WTC11 (cell line): ENCODE data around the gene MRPL11. TPM values are rescaled to one million over a fixed set of nuclear protein-coding genes. Genes with fewer than 3 reads are reported as not detected.

Experiments
- ATAC-seq: fragments of 200-7000 bp; cut with Tn5 transposase; 2 replicates; pipeline ENCODE4 v1.10.0; 2021; ENCODE audit warnings: mild to moderate bottlenecking, moderate library complexity
- CTCF ChIA-PET: fragments of 300-600 bp; sonication (Branson Sonifier 250); formaldehyde crosslinking; loops from one replicate; lab custom pipeline; 2021; ENCODE audit warnings: antibody characterized with exemption; lab: Charles Lee
- POLR2A ChIA-PET: fragments of 350-600 bp; sonication (Branson Sonifier 250); formaldehyde crosslinking; loops from one replicate; lab custom pipeline; 2021; ENCODE audit warnings: antibody characterized with exemption; lab: Charles Lee
- DNase-seq: peaks from one replicate; pipeline ENCODE4 v3.0.0; 2021; ENCODE audit warnings: low spot score
- H3K27ac Mint-ChIP-seq: 2 replicates; pipeline ENCODE4 v1.8.0; 2021; ENCODE audit warnings: mixed read lengths
- H3K27me3 Mint-ChIP-seq: 2 replicates; pipeline ENCODE4 v1.8.0; 2021; ENCODE audit warnings: low read depth, mild to moderate bottlenecking, moderate library complexity, mixed read lengths
- H3K36me3 Mint-ChIP-seq: 2 replicates; pipeline ENCODE4 v1.8.0; 2021; ENCODE audit warnings: mixed read lengths
- H3K4me1 Mint-ChIP-seq: 2 replicates; pipeline ENCODE4 v1.8.0; 2022; ENCODE audit warnings: mixed read lengths
- H3K4me3 Mint-ChIP-seq: 2 replicates; pipeline ENCODE4 v1.8.0; 2021; ENCODE audit warnings: mild to moderate bottlenecking, moderate library complexity, mixed read lengths
- H3K9me3 Mint-ChIP-seq: 2 replicates; pipeline ENCODE4 v1.8.0; 2021; ENCODE audit warnings: mixed read lengths
- CREB1 ChIP-seq: sonication (generic); formaldehyde crosslinking; IDR thresholded peaks from 2 replicates; pipeline ENCODE4 v1.8.0; 2023; ENCODE audit warnings: mild to moderate bottlenecking, missing genetic modification reagents
- ESRRA ChIP-seq: sonication (generic); formaldehyde crosslinking; IDR thresholded peaks from 2 replicates; pipeline ENCODE4 v1.8.1; 2022; ENCODE audit warnings: mild to moderate bottlenecking, missing genetic modification reagents, borderline replicate concordance
- GABPB1 ChIP-seq: sonication (generic); formaldehyde crosslinking; IDR thresholded peaks from 2 replicates; pipeline ENCODE4 v1.8.1; 2023; ENCODE audit warnings: mild to moderate bottlenecking, missing genetic modification reagents
- SMAD4 ChIP-seq: sonication (generic); formaldehyde crosslinking; IDR thresholded peaks from 2 replicates; pipeline ENCODE4 v1.8.0; 2022; ENCODE audit warnings: mild to moderate bottlenecking, missing genetic modification reagents
- SP1 ChIP-seq: sonication (generic); formaldehyde crosslinking; conservative IDR thresholded peaks from 2 replicates; pipeline ENCODE4 v1.8.1; 2022; ENCODE audit warnings: missing genetic modification reagents
- TEAD1 ChIP-seq: sonication (generic); formaldehyde crosslinking; IDR thresholded peaks from 2 replicates; pipeline ENCODE4 v1.8.0; 2022; ENCODE audit warnings: mild to moderate bottlenecking, missing genetic modification reagents
- ZNF232 ChIP-seq: sonication (generic); formaldehyde crosslinking; IDR thresholded peaks from 2 replicates; pipeline ENCODE4 v1.8.0; 2022; ENCODE audit warnings: mild to moderate bottlenecking, missing genetic modification reagents
- ZNF671 ChIP-seq: fragments of 250-450 bp; sonication (Bioruptor Pico); IDR thresholded peaks from 2 replicates; pipeline ENCODE4 v1.8.0; 2021; ENCODE audit warnings: mild to moderate bottlenecking
- total RNA-seq: library from RNA; stranded (reverse); gene quantifications from 3 replicates; pipeline ENCODE4 v1.2.3, GENCODE V29; 2021
- TF ChIP-seq, protein P1 (sequence below): sonication (generic); formaldehyde crosslinking; IDR thresholded peaks from 2 replicates; pipeline ENCODE4 v1.8.0; 2022; ENCODE audit warnings: mild to moderate bottlenecking, missing genetic modification reagents
- TF ChIP-seq, protein P2 (sequence below): sonication (generic); formaldehyde crosslinking; IDR thresholded peaks from 2 replicates; pipeline ENCODE4 v1.8.1; 2023; ENCODE audit warnings: mild to moderate bottlenecking, missing genetic modification reagents, borderline replicate concordance
- TF ChIP-seq, protein P3 (sequence below): sonication (generic); formaldehyde crosslinking; IDR thresholded peaks from 2 replicates; pipeline ENCODE4 v1.8.1; 2022; ENCODE audit warnings: low read depth, missing genetic modification reagents, borderline replicate concordance
- TF ChIP-seq, protein P4 (sequence below): fragments of 200-600 bp; IDR thresholded peaks from 2 replicates; pipeline ENCODE4 v1.8.0; 2022; ENCODE audit warnings: antibody characterized with exemption
- TF ChIP-seq, protein P5 (sequence below): fragments of 250-450 bp; sonication (Bioruptor Pico); IDR thresholded peaks from 2 replicates; pipeline ENCODE4 v1.9.0; 2021; ENCODE audit warnings: mild to moderate bottlenecking, borderline replicate concordance
- TF ChIP-seq, protein P6 (sequence below): fragments of 250-450 bp; sonication (Bioruptor Pico); conservative IDR thresholded peaks from 2 replicates; pipeline ENCODE4 v1.9.0; 2021; ENCODE audit warnings: mild to moderate bottlenecking

MRPL11 gene
- total RNA-seq, 1 experiment from 2014 or later = 137 TPM

DNA sequence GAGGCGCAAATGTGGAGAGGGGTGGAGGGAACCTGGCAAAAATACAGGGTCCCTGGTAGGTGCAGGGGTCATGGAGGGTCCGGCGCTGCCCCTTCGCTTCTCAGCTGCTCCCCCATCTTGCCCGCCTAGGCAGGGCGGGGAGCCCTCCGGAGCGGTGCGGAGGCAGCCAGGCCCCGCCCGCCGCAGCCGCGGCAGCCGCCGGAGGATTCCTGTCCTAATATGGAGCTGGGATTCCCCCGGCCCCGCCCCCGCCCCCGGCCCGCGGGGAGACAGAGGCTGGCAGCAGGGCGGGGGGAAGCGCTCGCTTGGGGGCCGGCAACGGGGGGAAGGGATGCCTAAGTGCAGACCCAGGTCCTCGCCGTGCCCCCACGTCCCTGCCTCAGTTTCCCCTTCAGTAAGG lies 18.8 kb downstream of the MRPL11 start:
- ATAC-seq (peak; percentile 61), DNase-seq (peak; percentile 82)
- peak; percentile 39 for TF ChIP-seq SP1
- TF ChIP-seq, protein P1, sequence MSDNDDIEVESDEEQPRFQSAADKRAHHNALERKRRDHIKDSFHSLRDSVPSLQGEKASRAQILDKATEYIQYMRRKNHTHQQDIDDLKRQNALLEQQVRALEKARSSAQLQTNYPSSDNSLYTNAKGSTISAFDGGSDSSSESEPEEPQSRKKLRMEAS = no peak
- Mint-ChIP-seq H3K9me3 (no peaks in the 10 kb centered on the region), H3K36me3 (no peaks in the 10 kb centered on the region), H3K4me3 (peak overlapping the region; percentile 68), H3K27me3 (peaks cover 68% of the 10 kb centered on the region), H3K27ac (no peak overlapping the region), H3K4me1 (peaks cover 34% of the 10 kb centered on the region)
- ChIA-PET CTCF (interaction anchor here (0.6 to 5.2 kb wide), 14 partner anchors 8 to 258 kb away, joined by 3 to 56 read pairs (median 5); partner anchors contain the start of genes DPP3, MRPL11, PELI3 and RBM4B), POLR2A (interaction anchor here (1.0 kb wide), 1 partner anchor 11 kb away, joined by 3 read pairs; no protein-coding TSS in a partner anchor)

DNA sequence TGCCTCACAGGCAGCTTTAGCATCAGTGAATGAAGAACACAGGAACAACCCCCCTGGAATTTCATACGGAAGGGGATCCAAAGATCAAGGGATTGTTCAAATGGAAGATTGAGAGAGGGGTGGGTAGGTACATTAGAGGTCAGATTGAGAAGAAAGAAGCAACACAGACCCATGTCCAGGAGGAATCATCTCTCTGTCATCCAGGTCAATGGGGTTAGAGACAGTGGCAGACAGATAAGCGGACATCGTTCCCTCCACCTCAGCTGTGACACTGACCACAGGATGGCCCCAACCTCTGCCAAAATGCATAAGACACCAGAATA lies 19.7 kb downstream of the MRPL11 start:
- peaks cover 59% of the 10 kb centered on the region for H3K27me3 Mint-ChIP-seq
- H3K4me3 Mint-ChIP-seq = peak overlapping the region; percentile 26; the same call in 1 of the 2 replicates
- no peak overlapping the region for H3K27ac Mint-ChIP-seq
- no peak for DNase-seq
- H3K36me3 Mint-ChIP-seq = no peaks in the 10 kb centered on the region
- ATAC-seq = no peak
- CTCF ChIA-PET = interaction anchor here (0.6 to 5.2 kb wide), 8 partner anchors 10 to 259 kb away, joined by 5 to 56 read pairs (median 25); partner anchors contain the start of genes DPP3, MRPL11 and RBM4B
- H3K4me1 Mint-ChIP-seq = peaks cover 43% of the 10 kb centered on the region
- POLR2A ChIA-PET = no interaction called here
- H3K9me3 Mint-ChIP-seq = no peaks in the 10 kb centered on the region
- TF ChIP-seq GABPB1 (CRISPR knock-in tag) (no peak), TEAD1 (CRISPR knock-in tag) (no peak)

DNA sequence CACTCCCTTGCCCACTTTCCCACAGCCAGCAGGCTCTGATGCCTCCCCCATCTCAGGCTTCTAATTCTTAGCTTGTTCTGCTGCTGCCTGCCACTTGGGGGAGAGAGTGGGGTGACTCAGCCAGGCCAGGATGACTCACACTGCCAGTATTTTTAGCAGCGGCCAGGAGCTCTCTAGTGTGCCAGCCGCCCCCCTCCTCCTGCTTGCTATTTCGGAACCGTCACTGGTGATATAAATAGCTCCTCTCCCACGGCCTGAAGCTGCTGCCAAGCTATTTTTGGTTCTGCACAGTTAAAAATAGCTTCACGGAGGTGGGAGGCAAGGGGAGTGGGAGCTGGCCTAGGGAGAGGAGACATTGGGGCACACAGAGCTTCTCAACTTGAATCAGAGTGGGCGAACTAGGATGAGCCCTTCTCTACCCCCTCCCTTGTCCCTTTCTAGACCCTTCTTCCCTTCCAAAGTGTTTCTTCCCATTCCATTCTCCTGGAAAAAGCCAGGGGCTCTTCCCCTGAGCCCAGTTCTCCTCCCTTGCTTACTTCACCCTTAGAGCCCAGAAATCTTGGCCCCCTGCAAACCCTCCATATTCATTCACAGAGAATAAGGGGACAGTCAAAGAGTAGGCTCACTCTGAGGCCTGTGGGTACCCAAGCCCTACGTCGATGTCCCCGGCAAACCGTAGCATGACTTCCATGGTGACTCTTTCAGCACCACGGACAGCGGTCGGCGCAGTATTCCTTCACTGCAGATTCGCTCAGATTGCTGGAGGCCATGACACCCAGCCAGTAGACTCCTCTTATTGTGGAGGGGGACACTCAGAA lies 20.3 kb downstream of the MRPL11 start:
- DNase-seq (peak; percentile 92), ATAC-seq (peak; percentile 53)
- Mint-ChIP-seq H3K9me3 (no peaks in the 10 kb centered on the region), H3K4me3 (peak overlapping the region; percentile 26; the same call in 1 of the 2 replicates), H3K27ac (peak overlapping the region; percentile 33; the same call in 1 of the 2 replicates), H3K4me1 (peaks cover 49% of the 10 kb centered on the region), H3K36me3 (no peaks in the 10 kb centered on the region), H3K27me3 (peaks cover 53% of the 10 kb centered on the region)
- CTCF ChIA-PET = interaction anchor here (0.6 to 5.2 kb wide), 27 partner anchors 9 to 423 kb away, joined by 3 to 56 read pairs (median 6); partner anchors contain the start of genes CD248, DPP3, MRPL11 and PELI3
- POLR2A ChIA-PET = interaction anchor here (0.6 to 1.1 kb wide), 4 partner anchors 9 to 134 kb away, joined by 3 to 14 read pairs (median 8); partner anchors contain the start of gene DPP3
- TF ChIP-seq, protein P1 = peak; percentile 15; the same call in 1 of the 2 replicates
- peak; percentile 83; the same call in 1 of the 2 replicates for TF ChIP-seq ESRRA
- TF ChIP-seq, protein P2, sequence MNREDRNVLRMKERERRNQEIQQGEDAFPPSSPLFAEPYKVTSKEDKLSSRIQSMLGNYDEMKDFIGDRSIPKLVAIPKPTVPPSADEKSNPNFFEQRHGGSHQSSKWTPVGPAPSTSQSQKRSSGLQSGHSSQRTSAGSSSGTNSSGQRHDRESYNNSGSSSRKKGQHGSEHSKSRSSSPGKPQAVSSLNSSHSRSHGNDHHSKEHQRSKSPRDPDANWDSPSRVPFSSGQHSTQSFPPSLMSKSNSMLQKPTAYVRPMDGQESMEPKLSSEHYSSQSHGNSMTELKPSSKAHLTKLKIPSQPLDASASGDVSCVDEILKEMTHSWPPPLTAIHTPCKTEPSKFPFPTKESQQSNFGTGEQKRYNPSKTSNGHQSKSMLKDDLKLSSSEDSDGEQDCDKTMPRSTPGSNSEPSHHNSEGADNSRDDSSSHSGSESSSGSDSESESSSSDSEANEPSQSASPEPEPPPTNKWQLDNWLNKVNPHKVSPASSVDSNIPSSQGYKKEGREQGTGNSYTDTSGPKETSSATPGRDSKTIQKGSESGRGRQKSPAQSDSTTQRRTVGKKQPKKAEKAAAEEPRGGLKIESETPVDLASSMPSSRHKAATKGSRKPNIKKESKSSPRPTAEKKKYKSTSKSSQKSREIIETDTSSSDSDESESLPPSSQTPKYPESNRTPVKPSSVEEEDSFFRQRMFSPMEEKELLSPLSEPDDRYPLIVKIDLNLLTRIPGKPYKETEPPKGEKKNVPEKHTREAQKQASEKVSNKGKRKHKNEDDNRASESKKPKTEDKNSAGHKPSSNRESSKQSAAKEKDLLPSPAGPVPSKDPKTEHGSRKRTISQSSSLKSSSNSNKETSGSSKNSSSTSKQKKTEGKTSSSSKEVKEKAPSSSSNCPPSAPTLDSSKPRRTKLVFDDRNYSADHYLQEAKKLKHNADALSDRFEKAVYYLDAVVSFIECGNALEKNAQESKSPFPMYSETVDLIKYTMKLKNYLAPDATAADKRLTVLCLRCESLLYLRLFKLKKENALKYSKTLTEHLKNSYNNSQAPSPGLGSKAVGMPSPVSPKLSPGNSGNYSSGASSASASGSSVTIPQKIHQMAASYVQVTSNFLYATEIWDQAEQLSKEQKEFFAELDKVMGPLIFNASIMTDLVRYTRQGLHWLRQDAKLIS (CRISPR knock-in tag) = no peak
- TF ChIP-seq ZNF232 (CRISPR knock-in tag) = peak; percentile 97
- TF ChIP-seq, protein P3, sequence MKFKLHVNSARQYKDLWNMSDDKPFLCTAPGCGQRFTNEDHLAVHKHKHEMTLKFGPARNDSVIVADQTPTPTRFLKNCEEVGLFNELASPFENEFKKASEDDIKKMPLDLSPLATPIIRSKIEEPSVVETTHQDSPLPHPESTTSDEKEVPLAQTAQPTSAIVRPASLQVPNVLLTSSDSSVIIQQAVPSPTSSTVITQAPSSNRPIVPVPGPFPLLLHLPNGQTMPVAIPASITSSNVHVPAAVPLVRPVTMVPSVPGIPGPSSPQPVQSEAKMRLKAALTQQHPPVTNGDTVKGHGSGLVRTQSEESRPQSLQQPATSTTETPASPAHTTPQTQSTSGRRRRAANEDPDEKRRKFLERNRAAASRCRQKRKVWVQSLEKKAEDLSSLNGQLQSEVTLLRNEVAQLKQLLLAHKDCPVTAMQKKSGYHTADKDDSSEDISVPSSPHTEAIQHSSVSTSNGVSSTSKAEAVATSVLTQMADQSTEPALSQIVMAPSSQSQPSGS (CRISPR knock-in tag) = no peak
- TF ChIP-seq, protein P4, sequence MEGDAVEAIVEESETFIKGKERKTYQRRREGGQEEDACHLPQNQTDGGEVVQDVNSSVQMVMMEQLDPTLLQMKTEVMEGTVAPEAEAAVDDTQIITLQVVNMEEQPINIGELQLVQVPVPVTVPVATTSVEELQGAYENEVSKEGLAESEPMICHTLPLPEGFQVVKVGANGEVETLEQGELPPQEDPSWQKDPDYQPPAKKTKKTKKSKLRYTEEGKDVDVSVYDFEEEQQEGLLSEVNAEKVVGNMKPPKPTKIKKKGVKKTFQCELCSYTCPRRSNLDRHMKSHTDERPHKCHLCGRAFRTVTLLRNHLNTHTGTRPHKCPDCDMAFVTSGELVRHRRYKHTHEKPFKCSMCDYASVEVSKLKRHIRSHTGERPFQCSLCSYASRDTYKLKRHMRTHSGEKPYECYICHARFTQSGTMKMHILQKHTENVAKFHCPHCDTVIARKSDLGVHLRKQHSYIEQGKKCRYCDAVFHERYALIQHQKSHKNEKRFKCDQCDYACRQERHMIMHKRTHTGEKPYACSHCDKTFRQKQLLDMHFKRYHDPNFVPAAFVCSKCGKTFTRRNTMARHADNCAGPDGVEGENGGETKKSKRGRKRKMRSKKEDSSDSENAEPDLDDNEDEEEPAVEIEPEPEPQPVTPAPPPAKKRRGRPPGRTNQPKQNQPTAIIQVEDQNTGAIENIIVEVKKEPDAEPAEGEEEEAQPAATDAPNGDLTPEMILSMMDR = no peak
- TF ChIP-seq SMAD4 (CRISPR knock-in tag) = peak; percentile 71; the same call in 1 of the 2 replicates
- TF ChIP-seq, protein P5, sequence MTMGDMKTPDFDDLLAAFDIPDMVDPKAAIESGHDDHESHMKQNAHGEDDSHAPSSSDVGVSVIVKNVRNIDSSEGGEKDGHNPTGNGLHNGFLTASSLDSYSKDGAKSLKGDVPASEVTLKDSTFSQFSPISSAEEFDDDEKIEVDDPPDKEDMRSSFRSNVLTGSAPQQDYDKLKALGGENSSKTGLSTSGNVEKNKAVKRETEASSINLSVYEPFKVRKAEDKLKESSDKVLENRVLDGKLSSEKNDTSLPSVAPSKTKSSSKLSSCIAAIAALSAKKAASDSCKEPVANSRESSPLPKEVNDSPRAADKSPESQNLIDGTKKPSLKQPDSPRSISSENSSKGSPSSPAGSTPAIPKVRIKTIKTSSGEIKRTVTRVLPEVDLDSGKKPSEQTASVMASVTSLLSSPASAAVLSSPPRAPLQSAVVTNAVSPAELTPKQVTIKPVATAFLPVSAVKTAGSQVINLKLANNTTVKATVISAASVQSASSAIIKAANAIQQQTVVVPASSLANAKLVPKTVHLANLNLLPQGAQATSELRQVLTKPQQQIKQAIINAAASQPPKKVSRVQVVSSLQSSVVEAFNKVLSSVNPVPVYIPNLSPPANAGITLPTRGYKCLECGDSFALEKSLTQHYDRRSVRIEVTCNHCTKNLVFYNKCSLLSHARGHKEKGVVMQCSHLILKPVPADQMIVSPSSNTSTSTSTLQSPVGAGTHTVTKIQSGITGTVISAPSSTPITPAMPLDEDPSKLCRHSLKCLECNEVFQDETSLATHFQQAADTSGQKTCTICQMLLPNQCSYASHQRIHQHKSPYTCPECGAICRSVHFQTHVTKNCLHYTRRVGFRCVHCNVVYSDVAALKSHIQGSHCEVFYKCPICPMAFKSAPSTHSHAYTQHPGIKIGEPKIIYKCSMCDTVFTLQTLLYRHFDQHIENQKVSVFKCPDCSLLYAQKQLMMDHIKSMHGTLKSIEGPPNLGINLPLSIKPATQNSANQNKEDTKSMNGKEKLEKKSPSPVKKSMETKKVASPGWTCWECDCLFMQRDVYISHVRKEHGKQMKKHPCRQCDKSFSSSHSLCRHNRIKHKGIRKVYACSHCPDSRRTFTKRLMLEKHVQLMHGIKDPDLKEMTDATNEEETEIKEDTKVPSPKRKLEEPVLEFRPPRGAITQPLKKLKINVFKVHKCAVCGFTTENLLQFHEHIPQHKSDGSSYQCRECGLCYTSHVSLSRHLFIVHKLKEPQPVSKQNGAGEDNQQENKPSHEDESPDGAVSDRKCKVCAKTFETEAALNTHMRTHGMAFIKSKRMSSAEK = no peak
- TF ChIP-seq ZNF671 (CRISPR knock-in tag) = no peak
- TF ChIP-seq, protein P6, sequence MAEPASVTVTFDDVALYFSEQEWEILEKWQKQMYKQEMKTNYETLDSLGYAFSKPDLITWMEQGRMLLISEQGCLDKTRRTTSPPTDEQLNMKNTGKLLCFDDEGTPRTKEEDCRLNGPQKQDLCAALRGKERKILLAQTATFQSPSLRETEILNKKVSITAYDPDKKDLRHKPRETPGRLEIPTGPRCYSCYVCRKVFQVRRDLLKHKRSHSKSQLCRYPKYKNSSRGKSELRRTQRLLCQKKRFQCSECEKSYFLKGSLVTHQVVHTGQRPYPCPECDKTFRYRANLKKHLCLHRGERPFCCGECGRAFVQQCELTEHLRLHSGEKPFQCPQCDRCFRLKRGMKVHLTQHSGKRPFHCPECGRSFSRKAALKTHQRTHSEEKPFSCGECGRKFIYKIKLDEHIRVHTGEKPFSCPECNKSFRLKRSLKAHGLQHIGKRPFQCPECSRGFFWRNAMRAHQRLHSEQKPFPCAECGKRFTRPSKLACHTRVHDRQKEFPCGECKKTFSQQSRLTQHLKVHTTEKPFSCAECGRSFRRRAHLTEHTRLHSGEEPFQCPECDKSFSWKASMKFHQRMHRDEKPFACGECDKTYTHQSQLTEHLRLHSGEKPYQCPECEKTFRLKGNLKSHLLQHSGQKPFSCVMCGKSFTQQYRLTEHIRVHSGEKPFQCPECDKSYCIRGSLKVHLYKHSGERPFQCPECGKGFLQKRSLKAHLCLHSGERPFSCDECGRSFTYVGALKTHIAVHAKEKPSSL = no peak
- TF ChIP-seq CREB1 (CRISPR knock-in tag) = no peak
